H1 (cell line): ENCODE measurements around the gene ELANE. TPM values are rescaled to one million over a fixed set of nuclear protein-coding genes. Genes with fewer than 3 reads are reported as not detected.

ENCODE experiments used
- CBX8 ChIP-seq: fragments of 300-800, 300-1000 bp; sonication (generic); IDR thresholded peaks from 2 replicates; pipeline ENCODE4 v1.7.1; 2016; ENCODE audit warnings: low read depth, low read length, borderline replicate concordance
- CHD2 ChIP-seq: IDR thresholded peaks from 2 replicates; pipeline ENCODE4 v1.6.1; 2012; ENCODE audit warnings: low read length, improper control_type of control experiment
- CTBP2 ChIP-seq: IDR thresholded peaks from 2 replicates; pipeline ENCODE4 v1.7.0; 2011; ENCODE audit warnings: borderline replicate concordance, mild to moderate bottlenecking, moderate library complexity, mixed read lengths, low read length; ENCODE audit not compliant: insufficient read depth, insufficient read length
- GTF2F1 ChIP-seq: IDR thresholded peaks from 2 replicates; pipeline ENCODE4 v1.6.1; 2012; ENCODE audit warnings: low read depth, low read length, improper control_type of control experiment, borderline replicate concordance
- HDAC2 ChIP-seq, 2 experiments: fragments of 300-600 bp in 1 of 2; sonication (generic) in 1 of 2; IDR thresholded peaks; 2 replicates each; pipeline ENCODE4 v1.6.1; 2011 to 2012; ENCODE audit warnings: low read depth in 2 of 2, low read length in 2 of 2, mild to moderate bottlenecking in 2 of 2, moderate library complexity in 2 of 2, borderline replicate concordance in 1 of 2, inconsistent platforms in 1 of 2
- JUN ChIP-seq: IDR thresholded peaks from 2 replicates; pipeline ENCODE4 v1.6.1; 2011; ENCODE audit warnings: low read depth, mild to moderate bottlenecking, improper control_type of control experiment, low read length
- KDM1A ChIP-seq: fragments of 200-600, 300-600 bp; sonication (generic); IDR thresholded peaks from 2 replicates; pipeline ENCODE4 v1.7.1; 2016; ENCODE audit warnings: mild to moderate bottlenecking, low read length, borderline replicate concordance
- KDM4A ChIP-seq: IDR thresholded peaks from one replicate; pipeline ENCODE4 v1.7.1; 2012; ENCODE audit warnings: low read depth, mild to moderate bottlenecking, moderate library complexity, low read length, inconsistent platforms; ENCODE audit not compliant: severe bottlenecking
- POLR2AphosphoS5 ChIP-seq: IDR thresholded peaks from 2 replicates; pipeline ENCODE4 v1.6.1; 2011; ENCODE audit warnings: low read depth, low read length
- SIN3A ChIP-seq, 2 experiments: IDR thresholded peaks in 1 of 2; conservative IDR thresholded peaks in 1 of 2; 2 replicates each; pipeline ENCODE4 v1.6.1; 2011 to 2012; ENCODE audit warnings: low read length in 2 of 2, improper control_type of control experiment in 1 of 2, low read depth in 1 of 2, mild to moderate bottlenecking in 1 of 2
- SP1 ChIP-seq: IDR thresholded peaks from 2 replicates; pipeline ENCODE4 v1.6.1; 2011; ENCODE audit warnings: low read depth, low read length
- SP4 ChIP-seq: IDR thresholded peaks from 2 replicates; pipeline ENCODE4 v1.6.1; 2012; ENCODE audit warnings: low read length, inconsistent platforms
- TEAD4 ChIP-seq: IDR thresholded peaks from 2 replicates; pipeline ENCODE4 v1.6.1; 2012; ENCODE audit warnings: low read depth, low read length, inconsistent platforms, mixed read lengths
- polyA plus RNA-seq, 7 experiments: library from polyadenylated mRNA; depleted of rRNA in 3 of 7; stranded (reverse) in 5 of 7; unstranded in 2 of 7; fragments of >200 nt in 5 of 7; fragments of 200-250 nt in 2 of 7; gene quantifications; 1 replicate in 5 of 7; 2 replicates in 1 of 7; 4 replicates in 1 of 7; pipeline versions ENCODE4 v1.2.1 to v1.2.3, GENCODE V29; 2011 to 2013; ENCODE audit warnings: missing spikeins in 2 of 7, mixed read lengths in 2 of 7
- total RNA-seq: library from RNA; stranded (reverse); fragmentation: NEBNext Ultra II Directional; extraction: Animal tissue kit (Norgen Biotek cat#: 25700); gene quantifications from 2 replicates; pipeline ENCODE4 v1.2.1, GENCODE V29; 2021
- TF ChIP-seq, protein P1 (sequence below), 3 experiments: IDR thresholded peaks; 1 replicate in 2 of 3; 2 replicates in 1 of 3; pipeline versions ENCODE4 v1.5.1 to v1.6.1; 2011; ENCODE audit warnings: low read length in 3 of 3, mild to moderate bottlenecking in 3 of 3, inconsistent platforms in 2 of 3, low read depth in 1 of 3, moderate library complexity in 1 of 3; ENCODE audit not compliant: insufficient read depth in 1 of 3; ENCODE audit errors: control extremely low read depth in 1 of 3
- TF ChIP-seq, protein P2 (sequence below): IDR thresholded peaks from 2 replicates; pipeline ENCODE4 v1.6.1; 2012; ENCODE audit warnings: inconsistent platforms
- TF ChIP-seq, protein P3 (sequence below): IDR thresholded peaks from 2 replicates; pipeline ENCODE4 v1.6.1; 2012; ENCODE audit warnings: low read length, inconsistent platforms

The ELANE gene
- total and polyA plus RNA-seq, 2 of the 8 experiments (the other 6 are each of a cell fraction or from before 2014, with no cell fraction given), result not detected

DNA sequence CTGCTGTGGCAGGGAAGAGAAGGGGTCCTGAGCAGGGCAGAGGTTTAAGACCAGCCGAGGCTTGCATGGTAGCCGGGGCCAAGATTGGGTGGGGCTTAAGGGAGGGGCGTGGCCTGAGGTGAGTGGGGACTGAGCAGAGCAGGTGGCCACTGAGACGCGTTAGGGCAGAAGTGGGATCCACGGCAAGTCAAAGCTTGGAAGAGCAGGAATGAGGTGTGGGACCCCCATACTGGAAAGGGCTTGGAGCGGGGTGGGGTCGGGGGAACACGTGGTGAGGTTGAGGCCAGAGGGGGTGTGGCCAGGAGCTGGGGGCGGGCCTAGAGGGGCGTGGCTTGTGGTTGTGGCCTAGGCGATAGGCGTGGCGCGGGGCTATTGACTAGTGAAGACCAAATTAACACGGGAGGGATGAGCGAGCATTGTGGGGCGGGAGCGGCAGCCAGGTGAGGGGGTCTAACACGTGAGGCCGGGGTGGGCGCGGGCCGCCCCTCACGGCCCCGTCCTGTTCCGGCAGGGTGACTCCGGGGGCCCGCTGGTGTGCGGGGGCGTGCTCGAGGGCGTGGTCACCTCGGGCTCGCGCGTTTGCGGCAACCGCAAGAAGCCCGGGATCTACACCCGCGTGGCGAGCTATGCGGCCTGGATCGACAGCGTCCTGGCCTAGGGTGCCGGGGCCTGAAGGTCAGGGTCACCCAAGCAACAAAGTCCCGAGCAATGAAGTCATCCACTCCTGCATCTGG lies 10.6 kb downstream of the ELANE start (continued):
- TF ChIP-seq, protein P1, sequence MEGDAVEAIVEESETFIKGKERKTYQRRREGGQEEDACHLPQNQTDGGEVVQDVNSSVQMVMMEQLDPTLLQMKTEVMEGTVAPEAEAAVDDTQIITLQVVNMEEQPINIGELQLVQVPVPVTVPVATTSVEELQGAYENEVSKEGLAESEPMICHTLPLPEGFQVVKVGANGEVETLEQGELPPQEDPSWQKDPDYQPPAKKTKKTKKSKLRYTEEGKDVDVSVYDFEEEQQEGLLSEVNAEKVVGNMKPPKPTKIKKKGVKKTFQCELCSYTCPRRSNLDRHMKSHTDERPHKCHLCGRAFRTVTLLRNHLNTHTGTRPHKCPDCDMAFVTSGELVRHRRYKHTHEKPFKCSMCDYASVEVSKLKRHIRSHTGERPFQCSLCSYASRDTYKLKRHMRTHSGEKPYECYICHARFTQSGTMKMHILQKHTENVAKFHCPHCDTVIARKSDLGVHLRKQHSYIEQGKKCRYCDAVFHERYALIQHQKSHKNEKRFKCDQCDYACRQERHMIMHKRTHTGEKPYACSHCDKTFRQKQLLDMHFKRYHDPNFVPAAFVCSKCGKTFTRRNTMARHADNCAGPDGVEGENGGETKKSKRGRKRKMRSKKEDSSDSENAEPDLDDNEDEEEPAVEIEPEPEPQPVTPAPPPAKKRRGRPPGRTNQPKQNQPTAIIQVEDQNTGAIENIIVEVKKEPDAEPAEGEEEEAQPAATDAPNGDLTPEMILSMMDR (IDR thresholded peaks at IDR 0.05; ENCODE audit: control extremely low read depth in 1 of 3, insufficient read depth in 1 of 3, low read depth in 1 of 3, low read length in 3 of 3), result no peak
- TF ChIP-seq, protein P2, sequence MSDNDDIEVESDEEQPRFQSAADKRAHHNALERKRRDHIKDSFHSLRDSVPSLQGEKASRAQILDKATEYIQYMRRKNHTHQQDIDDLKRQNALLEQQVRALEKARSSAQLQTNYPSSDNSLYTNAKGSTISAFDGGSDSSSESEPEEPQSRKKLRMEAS, result peak; percentile 77; the same call in 1 of the 2 replicates
- TF ChIP-seq CBX8 (no peak), KDM4A (peak; percentile 74), SIN3A (conservative IDR thresholded peaks at IDR 0.05 in 1 of 2, IDR thresholded peaks at IDR 0.05 in 1 of 2; ENCODE audit: low read depth in 1 of 2, low read length in 2 of 2) (no peak), HDAC2 (IDR thresholded peaks at IDR 0.05; ENCODE audit: borderline replicate concordance in 1 of 2, low read depth in 2 of 2, low read length in 2 of 2) (no peak), KDM1A (no peak), TEAD4 (no peak), JUN (no peak), POLR2AphosphoS5 (no peak), GTF2F1 (no peak), CTBP2 (no peak), SP4 (peak; percentile 36; the same call in 1 of the 2 replicates), CHD2 (no peak), SP1 (peak; percentile 16; the same call in 1 of the 2 replicates)
- TF ChIP-seq, protein P3, sequence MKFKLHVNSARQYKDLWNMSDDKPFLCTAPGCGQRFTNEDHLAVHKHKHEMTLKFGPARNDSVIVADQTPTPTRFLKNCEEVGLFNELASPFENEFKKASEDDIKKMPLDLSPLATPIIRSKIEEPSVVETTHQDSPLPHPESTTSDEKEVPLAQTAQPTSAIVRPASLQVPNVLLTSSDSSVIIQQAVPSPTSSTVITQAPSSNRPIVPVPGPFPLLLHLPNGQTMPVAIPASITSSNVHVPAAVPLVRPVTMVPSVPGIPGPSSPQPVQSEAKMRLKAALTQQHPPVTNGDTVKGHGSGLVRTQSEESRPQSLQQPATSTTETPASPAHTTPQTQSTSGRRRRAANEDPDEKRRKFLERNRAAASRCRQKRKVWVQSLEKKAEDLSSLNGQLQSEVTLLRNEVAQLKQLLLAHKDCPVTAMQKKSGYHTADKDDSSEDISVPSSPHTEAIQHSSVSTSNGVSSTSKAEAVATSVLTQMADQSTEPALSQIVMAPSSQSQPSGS, result no peak
